Activated naive CD4-positive, alpha-beta T cell treated with anti-CD3 and anti-CD28 coated beads for 36 hours (primary cell): ENCODE results near the gene ABO. TPM values are rescaled to one million over a fixed set of nuclear protein-coding genes. Genes with fewer than 3 reads are reported as not detected.
"Not testable (repeated sequence)": the region's sequence is repeated elsewhere in the genome, so short reads cannot be mapped to it uniquely, and the experiment has no call there.

Experiments
- CTCF ChIA-PET: fragments of 350-600 bp; sonication (Branson Sonifier 250); formaldehyde crosslinking; loops from one replicate; lab custom pipeline; 2021; ENCODE audit warnings: antibody characterized with exemption; lab: Charles Lee
- DNase-seq: peaks from one replicate; pipeline ENCODE4 v3.0.0-alpha.2; 2020
- H3K27ac Mint-ChIP-seq: one replicate; pipeline ENCODE4 v1.8.0; 2021; ENCODE audit warnings: mild to moderate bottlenecking, mixed read lengths
- H3K27me3 Mint-ChIP-seq: one replicate; pipeline ENCODE4 v1.8.0; 2021; ENCODE audit warnings: low read depth, mixed read lengths
- H3K36me3 Mint-ChIP-seq: one replicate; pipeline ENCODE4 v1.8.0; 2021; ENCODE audit warnings: low read depth, mixed read lengths
- H3K4me1 Mint-ChIP-seq: one replicate; pipeline ENCODE4 v1.8.0; 2021; ENCODE audit warnings: low read depth, mixed read lengths
- H3K4me3 Mint-ChIP-seq: one replicate; pipeline ENCODE4 v1.8.0; 2021; ENCODE audit warnings: mild to moderate bottlenecking, moderate library complexity, mixed read lengths
- H3K9me3 Mint-ChIP-seq: one replicate; pipeline ENCODE4 v1.8.0; 2021; ENCODE audit warnings: mixed read lengths
- intact Hi-C: fragments of 100-400 bp; cut with micrococcal nuclease; formaldehyde crosslinking; loops from one replicate; pipeline ENCODE4 v1.15.1; 2023
- total RNA-seq, 2 experiments: library from RNA; stranded (reverse); gene quantifications; one replicate each; pipeline ENCODE4 v1.2.3, GENCODE V29; 2021

The ABO gene
- total RNA-seq, 2 experiments from 2014 or later: not detected

DNA sequence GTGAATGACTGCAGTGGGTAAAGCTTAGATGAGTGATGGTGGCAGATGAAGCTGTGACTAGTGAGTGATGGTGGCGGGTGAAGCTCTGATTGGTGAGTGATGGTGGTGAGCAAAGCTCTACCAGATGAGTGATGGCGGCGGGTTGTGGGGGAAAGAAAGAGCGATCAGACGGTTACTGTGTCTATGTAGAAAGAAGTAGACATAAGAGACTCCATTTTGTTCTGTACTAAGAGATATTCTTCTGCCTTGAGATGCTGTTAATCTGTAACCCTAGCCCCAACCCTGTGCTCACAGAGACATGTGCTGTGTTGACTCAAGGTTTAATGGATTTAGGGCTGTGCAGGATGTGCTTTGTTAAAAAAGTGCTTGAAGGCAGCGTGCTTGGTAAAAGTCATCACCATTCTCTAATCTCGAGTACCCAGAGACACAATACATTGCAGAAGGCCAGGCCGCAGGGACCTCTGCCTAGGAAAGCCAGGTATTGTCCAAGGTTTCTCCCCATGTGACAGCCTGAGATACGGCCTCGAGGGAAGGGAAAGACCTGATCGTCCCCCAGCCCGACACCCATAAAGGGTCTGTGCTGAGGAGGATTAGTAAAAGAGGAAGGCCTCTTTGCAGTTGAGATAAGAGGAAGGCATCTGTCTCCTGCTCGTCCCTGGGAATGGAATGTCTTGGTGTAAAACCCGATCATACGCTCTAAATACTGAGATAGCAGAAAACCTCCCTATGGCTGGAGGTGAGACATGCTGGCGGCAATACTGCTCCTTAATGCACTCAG, 8.4 kb upstream of the ABO start:
- DNase-seq, H3K36me3 Mint-ChIP-seq, H3K27ac Mint-ChIP-seq, H3K4me3 Mint-ChIP-seq, H3K4me1 Mint-ChIP-seq, H3K9me3 Mint-ChIP-seq, H3K27me3 Mint-ChIP-seq, intact Hi-C loops: not testable (repeated sequence)
- CTCF ChIA-PET: interaction anchor here (0.5 kb wide), 1 partner anchor 507 kb away, joined by 3 read pairs; no protein-coding TSS in a partner anchor

DNA sequence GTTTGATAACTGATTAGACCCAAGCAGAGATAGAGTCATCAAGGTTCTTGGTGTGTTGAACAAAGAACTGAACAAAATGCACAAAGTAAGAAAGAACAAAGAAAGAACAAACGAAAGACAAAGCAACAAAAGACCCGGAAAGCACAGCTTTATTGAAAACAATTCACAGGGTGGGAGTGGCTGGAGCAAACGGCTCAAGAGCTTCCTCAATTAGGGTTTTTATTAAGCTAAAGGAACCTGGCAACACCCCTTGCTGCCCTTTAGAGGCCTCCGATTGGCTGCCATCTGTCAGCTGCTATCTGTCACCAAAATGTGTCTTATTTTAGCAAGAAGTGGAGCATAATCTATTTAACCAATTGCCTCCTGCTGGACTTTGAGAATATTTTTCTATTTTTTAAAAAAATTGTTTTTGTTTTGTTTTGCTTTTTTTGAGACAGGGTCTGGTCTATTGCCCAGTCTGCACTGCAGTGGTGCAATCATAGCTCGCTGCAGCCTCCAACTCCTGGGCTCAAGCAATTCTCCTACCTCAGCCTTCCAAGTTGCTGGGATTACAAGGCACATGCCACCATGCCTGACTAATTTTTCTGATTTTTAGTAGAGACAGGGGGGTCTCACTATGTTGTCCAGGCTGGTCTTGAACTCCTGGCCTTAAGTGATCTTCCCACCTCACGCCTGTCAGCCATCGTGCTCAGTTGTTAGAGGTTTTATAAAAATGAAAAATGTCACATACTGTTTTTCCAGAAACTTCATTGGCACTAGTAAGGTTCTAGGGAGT, 7.7 kb upstream of the ABO start:
- no peak for DNase-seq
- CTCF ChIA-PET: interaction anchor here (0.5 to 0.6 kb wide), 2 partner anchors 18 to 508 kb away, joined by 3 read pairs; no protein-coding TSS in a partner anchor
- intact Hi-C loops: no loop called here
- Mint-ChIP-seq H3K27ac (no peak overlapping the region), H3K36me3 (no peaks in the 10 kb centered on the region), H3K27me3 (peaks cover 14% of the 10 kb centered on the region), H3K4me3 (no peak overlapping the region), H3K4me1 (no peaks in the 10 kb centered on the region), H3K9me3 (peaks cover 5% of the 10 kb centered on the region)

DNA sequence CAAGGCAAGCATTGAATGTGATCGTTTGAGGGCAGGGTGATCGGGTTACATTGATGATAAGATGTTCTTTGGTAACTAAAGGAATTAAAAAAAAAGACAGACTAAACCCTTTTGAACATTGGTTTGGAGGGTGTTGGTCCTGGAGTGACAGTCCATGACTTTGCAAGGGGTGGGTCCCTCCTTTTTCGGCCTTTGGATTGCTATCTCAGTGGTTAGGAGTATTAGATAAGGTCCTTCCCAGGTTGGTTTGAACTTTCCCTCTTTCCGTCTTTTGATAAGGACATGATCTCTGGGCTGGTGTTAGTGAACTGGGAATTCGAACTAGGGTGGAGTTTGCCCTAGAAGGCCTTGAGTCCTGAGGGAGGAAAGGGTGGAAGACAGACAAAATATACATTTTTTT, 5.4 kb upstream of the ABO start:
- Mint-ChIP-seq H3K36me3 (no peaks in the 10 kb centered on the region), H3K4me3 (no peak overlapping the region), H3K27ac (no peak overlapping the region), H3K4me1 (no peaks in the 10 kb centered on the region), H3K9me3 (peaks cover 4% of the 10 kb centered on the region), H3K27me3 (peaks cover 28% of the 10 kb centered on the region)
- CTCF ChIA-PET: no interaction called here
- intact Hi-C loops: no loop called here
- no peak for DNase-seq

DNA sequence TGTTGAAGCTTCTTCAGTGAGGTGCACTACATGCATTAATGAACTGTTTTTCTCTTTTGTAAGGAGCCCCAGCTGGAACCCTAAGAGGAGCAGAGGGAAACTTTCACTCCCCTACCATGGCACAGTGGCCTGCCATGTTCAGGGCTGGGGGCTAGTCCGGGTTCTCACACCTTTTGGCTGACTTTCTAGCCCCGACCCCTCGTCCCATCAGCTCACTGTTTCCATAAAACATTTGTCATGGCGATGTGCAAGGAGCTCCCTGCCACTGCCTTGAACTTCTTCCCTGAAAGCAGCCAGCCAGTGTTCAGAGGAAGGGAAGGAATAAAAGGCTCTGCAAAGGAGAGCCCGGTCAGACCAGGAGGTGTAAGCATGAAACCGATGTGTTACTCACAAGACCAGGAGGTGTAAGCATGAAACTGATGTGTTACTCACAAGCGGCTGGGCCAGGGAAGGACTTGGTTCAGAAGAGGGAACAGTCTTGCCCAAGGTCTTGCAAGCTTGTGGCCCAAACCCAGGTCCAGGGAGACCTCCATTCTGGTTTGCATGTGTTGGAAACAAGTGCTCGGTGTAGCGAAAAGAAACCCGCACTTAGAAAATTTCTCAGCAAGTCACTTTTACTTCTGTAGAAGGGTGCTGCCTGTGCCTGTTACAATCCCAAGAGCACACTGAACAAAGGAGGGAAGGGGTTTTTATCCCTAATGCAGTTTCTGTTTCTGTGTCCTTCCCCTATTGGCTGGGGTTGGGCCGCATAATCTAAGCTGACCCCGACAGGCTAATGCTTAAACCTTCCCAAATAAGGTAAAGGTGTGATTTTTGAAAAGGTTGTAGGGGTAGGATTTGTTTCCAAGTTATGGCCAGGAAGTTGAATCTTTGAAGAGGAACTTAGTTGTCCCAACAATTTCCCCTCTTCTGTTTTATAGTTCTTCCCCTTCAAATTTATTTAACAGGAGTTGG, 3.4 kb upstream of the ABO start:
- CTCF ChIA-PET: no interaction called here
- Mint-ChIP-seq H3K4me1 (no peaks in the 10 kb centered on the region), H3K4me3 (no peak overlapping the region), H3K27me3 (peaks cover 38% of the 10 kb centered on the region), H3K27ac (no peak overlapping the region), H3K9me3 (peaks cover 4% of the 10 kb centered on the region), H3K36me3 (no peaks in the 10 kb centered on the region)
- intact Hi-C loops: no loop called here
- DNase-seq: no peak

DNA sequence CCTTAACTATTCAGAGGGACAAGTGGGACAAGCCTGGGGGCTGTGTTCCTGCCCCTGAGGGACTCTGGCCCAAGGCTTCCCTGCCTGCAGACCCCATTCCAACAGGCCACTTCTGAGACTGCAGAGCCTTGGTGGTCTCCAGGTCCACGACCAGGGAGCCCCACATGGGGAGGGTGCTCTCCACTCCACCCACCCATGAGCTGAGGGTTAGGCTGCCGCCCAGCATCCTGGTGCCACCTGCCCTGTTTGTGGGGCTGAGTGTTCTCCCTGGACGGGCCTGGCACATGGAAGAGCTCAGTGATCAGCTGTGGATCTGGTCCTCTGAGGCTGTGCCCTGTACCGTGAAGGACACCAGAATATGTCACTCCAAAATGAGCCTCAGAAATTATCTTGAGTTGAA, 2.5 kb upstream of the ABO start:
- CTCF ChIA-PET: no interaction called here
- Mint-ChIP-seq H3K36me3 (no peaks in the 10 kb centered on the region), H3K27me3 (peaks cover 43% of the 10 kb centered on the region), H3K4me3 (no peak overlapping the region), H3K9me3 (peaks cover 4% of the 10 kb centered on the region), H3K27ac (no peak overlapping the region), H3K4me1 (no peaks in the 10 kb centered on the region)
- no peak for DNase-seq
- intact Hi-C loops: no loop called here

DNA sequence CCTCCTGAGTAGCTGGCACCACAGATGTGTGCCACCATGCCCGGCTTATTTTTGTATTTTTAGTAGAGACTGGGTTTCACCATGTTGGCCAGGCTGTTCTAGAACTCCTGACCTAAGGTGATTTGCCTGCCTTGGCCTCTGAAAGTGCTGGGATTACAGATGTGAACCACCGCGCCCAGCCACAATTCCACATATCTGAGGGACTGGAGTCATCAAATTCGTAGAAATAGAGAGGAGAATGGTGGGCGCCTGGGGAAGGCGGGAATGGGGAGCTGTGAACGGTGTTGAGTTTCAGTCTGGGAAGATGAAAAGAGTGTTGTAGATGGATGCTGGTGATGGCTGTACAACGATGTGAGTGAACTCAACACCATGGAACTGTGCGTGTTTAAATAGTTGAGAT, 1.9 kb upstream of the ABO start:
- no peak for DNase-seq
- Mint-ChIP-seq H3K4me1 (no peaks in the 10 kb centered on the region), H3K27me3 (peaks cover 44% of the 10 kb centered on the region), H3K36me3 (no peaks in the 10 kb centered on the region), H3K4me3 (no peak overlapping the region), H3K9me3 (peaks cover 4% of the 10 kb centered on the region), H3K27ac (no peak overlapping the region)
- CTCF ChIA-PET: no interaction called here
- intact Hi-C loops: no loop called here

DNA sequence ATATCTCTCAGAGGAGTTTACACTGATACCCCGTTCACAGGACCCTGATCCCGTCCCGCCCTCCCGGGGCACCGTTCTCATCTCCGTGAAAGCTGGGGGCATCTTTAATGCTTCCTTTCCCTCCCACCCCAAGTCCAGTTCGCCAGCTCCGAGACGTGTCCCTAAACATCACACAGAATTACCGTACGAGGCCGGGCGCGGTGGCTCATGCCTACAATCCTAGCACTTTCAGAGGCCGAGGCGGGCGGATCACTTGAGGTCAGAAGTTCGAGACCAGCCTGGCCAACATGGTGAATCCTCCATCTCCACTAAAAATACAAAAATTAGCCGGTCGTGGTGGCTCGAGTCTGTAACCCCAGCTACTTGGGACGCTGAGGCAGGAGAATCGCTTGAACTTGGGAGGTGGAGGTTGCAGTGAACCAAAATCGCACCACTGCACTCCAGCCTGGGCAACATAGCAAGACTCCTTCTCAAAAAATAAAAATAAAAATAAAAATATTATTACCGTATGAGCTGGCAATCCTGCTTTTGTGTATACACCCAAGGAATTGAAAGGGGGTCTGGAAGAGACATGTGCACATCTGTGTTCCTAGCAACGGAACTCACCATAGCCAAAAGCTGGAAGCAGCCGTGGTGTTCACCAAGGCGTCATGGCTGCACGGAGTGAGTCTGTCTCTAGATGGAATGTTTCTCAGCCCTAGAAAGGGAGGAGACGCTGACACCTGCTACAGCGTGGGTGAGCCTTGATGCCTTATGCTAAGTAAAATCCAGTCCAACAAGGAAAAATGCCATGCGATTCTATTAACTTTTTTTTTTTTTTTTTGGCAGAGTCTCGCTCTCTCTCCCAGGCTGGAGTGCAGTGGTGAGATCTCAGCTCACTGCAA, 1.2 kb upstream of the ABO start:
- Mint-ChIP-seq H3K27ac (no peak overlapping the region), H3K27me3 (peaks cover 47% of the 10 kb centered on the region), H3K4me1 (no peaks in the 10 kb centered on the region), H3K4me3 (no peak overlapping the region), H3K9me3 (peaks cover 4% of the 10 kb centered on the region), H3K36me3 (no peaks in the 10 kb centered on the region)
- intact Hi-C loops: no loop called here
- DNase-seq: no peak
- CTCF ChIA-PET: no interaction called here

DNA sequence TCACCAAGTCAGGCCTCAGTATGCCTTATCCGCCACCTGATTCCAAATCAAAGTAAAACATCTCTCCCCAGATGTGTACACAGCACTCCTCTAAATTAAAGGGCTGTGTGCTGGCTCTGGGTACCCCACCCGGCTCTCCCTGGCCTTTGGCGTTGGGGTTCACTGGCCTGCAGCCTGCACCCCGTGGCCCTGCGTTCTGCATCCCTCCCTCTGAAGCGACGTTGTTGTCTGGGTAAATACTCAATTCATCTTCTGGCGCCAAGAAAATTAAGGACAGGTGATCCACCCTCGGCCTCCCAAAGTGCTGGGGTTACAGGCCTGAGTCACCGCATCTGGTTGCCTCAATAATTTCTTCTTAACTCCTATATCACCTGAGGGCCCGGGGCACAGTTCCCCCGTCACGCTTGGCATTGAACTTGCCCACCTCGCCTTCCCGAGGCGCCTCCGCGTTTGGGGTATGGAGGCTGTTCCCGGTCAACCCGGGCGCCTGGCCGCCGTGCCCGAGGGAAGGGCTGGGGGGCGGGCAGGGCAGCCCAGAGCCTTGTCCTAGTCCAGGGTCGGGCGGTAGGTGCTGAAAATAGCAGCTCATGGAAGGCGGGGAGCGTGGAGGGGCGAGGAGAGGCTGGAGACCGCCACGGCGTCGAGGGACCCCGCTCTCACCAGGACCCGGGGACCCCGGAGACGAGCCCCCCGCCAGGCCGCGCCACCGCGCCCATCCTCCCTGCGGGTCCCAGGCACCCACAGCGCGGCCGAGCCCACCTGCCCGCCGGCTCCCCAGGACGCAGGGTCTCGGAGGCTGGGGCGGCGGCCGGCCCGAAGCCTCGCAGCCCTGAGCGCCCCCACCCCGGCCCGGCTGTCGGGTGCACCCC, 531 bp downstream of the ABO start:
- Mint-ChIP-seq H3K36me3 (no peaks in the 10 kb centered on the region), H3K9me3 (peaks cover 4% of the 10 kb centered on the region), H3K27ac (no peak overlapping the region), H3K27me3 (peaks cover 46% of the 10 kb centered on the region), H3K4me3 (no peak overlapping the region), H3K4me1 (no peaks in the 10 kb centered on the region)
- CTCF ChIA-PET: no interaction called here
- DNase-seq: no peak
- intact Hi-C loops: no loop called here

DNA sequence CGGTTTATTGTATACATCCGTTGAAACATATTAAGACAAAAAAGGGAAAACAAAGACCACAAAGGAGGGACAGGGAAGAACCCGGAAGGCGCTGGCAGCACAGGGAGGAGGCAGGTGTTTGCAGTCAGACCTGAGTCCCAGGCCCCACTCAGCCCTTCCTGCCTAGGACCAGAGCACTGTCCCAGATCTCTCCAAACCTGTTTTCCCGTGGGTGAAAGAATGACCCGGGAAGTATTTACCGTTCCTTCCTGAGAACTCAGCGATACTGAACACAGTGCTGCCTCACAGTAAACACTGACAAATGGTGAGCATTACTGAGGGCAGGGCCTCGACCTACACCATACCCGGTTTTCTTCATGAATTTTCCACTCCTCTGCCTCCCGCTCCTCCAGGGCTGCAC, 1.2 kb downstream of the ABO start:
- Mint-ChIP-seq H3K27ac (no peak overlapping the region), H3K27me3 (peaks cover 49% of the 10 kb centered on the region), H3K36me3 (no peaks in the 10 kb centered on the region), H3K4me1 (no peaks in the 10 kb centered on the region), H3K9me3 (peaks cover 4% of the 10 kb centered on the region), H3K4me3 (no peak overlapping the region)
- intact Hi-C loops: no loop called here
- DNase-seq: no peak
- CTCF ChIA-PET: no interaction called here

DNA sequence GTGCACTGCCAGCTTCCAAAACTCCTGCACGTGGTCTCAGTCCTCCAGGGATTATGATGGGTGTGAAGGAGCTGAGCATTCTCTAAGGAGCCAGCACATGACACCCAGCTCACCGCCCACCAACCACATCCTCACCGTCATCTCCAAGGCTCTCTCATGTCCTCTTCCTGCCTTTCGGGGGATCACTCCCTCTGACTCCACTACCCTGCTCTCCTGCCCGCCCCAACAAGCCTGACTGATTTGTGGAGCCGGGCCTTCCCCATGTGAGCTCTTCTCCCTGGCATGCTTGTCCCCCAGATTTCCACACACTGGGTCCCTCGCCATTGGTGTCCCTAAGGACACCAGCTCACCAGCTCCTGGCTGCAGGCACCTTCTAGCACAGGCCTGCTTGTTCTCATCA, 1.9 kb downstream of the ABO start:
- intact Hi-C loops: no loop called here
- Mint-ChIP-seq H3K9me3 (peaks cover 2% of the 10 kb centered on the region), H3K27ac (no peak overlapping the region), H3K36me3 (no peaks in the 10 kb centered on the region), H3K4me1 (no peaks in the 10 kb centered on the region), H3K27me3 (peaks cover 46% of the 10 kb centered on the region), H3K4me3 (no peak overlapping the region)
- CTCF ChIA-PET: no interaction called here
- DNase-seq: no peak
